ENCODE measurements around the gene FUNDC2.
"Not testable (repeated sequence)": the region's sequence is repeated elsewhere in the genome, so short reads cannot be mapped to it uniquely, and the experiment has no call there.

Gene FUNDC2

GRCh38 chrX:155026727-155027508, at the start of gene FUNDC2:
TSS of gene FUNDC2 (plus strand) at chrX:155026844. CDS start at chrX:155026939, 95 bp downstream.
- DNase-seq: peak; percentile 92

- no peak for DNase-seq
These were observed 47.0 kb upstream of the FUNDC2 start for GRCh38 chrX:154979629-154980028.

GRCh38 chrX:154980330-154981115, 46.1 kb upstream of the FUNDC2 start:
- peak; percentile 80 for DNase-seq

DNA sequence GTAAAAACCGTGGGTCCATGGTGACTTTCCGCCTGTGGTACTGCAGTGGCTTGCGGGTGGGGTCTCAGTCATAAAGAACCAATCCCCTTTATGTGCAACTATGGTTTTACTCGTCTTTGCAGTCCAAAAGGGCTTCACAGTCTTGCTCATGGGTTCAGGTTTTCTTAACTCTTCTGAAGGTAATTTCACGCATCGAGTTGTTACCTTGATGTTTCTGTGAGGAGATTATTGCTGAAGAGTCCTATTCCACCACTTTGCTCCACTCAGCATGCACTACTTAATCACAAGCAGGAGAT, 45.6 kb upstream of the FUNDC2 start:
- no peak for DNase-seq

GRCh38 chrX:154986826-154987575, 39.6 kb upstream of the FUNDC2 start:
- DNase-seq: no peak

GRCh38 chrX:154987940-154988339, 38.7 kb upstream of the FUNDC2 start:
- DNase-seq: no peak

DNA sequence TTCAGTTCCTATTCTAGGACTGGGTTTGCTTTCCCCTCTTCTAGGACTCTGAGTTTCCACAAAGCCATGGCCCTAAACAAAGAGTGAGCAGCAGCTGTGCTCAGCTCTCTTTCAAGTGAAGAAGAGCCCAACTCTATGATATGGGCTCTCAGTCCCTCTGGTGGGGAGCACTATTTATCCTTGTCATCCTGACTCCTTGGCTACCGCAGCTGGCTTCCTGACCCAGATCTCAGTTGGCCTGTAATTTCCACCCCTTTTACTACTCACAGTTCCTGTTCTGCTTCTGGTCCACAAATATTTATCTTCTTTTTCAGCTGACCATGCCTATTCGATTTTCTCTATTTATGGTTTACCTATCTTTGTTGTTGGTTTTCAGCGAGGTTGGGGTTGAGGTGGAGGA, 37.9 kb upstream of the FUNDC2 start:
- DNase-seq: no peak

DNA sequence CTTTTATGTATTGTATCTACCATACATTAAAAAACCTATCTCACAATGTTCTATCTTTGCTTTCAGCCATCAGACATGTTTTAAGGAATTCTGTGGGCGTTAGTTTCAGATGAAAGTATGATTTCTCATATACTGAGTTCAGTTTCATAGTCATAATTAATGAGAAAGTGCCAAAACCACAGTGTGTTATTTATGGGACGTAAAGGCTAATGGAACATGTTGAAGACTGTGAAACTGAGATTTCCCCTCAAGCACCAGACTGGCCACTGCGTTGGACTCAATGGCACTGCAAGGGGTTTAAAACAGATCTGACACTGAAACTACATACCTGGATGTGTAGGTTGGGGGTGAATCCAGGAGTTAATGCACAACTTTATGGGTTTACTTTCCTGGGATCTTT, 36.1 kb upstream of the FUNDC2 start:
- peak; percentile 5 for DNase-seq

- DNase-seq: peak; percentile 58
These were observed 35.6 kb upstream of the FUNDC2 start for GRCh38 chrX:154991039-154991438.

GRCh38 chrX:154991476-154991875, 35.2 kb upstream of the FUNDC2 start:
- DNase-seq: no peak

DNA sequence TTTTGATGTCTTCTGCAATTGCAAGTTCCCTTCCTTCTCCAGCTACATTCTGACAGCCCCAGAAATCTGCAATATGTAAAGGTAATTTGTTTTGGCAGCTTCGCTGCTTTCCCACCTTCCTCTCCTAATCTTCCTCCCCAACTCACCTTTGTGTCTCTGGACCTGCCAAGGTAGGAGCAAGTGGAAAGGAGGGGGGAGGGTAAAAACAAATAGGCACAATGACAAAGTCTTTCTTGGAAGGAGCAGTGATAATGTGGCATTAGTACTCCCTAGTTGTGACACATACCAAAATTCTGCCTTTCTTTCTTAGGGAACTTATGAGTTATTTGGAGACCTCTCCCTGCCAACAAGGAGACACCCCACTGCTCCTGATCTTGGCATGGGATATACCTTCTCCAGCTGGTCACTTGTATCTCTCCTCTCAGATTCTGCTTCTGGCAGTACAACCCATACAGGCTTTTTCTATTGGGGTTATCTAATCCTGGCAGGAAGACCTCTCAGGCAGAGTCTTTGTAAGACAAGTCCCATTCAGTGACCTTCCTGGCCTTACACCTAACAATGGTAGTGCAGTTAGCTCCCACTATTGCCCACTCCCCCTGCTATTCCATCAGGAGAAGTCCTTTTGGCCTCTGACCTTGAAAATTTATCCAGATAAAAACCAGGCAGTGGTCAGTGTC, 28.3 kb upstream of the FUNDC2 start:
- no peak for DNase-seq

- DNase-seq: no peak
These were observed 25.8 kb upstream of the FUNDC2 start for GRCh38 chrX:155000841-155001240.

GRCh38 chrX:155001873-155002272, 24.8 kb upstream of the FUNDC2 start:
- no peak for DNase-seq

- no peak for DNase-seq
These were observed 21.5 kb upstream of the FUNDC2 start for GRCh38 chrX:155005190-155005589.

DNA sequence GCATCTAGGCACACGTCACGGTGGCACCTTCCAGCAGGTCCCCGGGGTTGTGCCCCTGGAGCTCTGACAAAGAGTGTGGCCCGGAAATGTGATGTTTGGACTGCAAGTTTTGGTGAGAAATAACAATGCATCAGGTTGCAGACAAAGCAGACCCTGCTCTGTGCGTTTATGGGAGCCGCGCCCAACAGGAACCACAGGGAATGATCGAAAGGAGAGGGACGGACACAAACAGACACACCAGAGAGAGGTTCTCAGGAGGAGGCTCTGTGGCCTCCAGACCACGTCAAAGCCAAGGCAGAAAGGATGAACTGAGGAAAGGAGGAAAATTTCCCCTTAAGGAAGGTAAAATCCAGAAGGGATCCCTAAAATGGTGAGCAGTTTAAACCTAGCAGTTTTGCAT, 20.3 kb upstream of the FUNDC2 start:
- not testable (repeated sequence) for DNase-seq

- not testable (repeated sequence) for DNase-seq
These were observed 19.6 kb upstream of the FUNDC2 start for GRCh38 chrX:155006913-155007671.

GRCh38 chrX:155008578-155008977, 18.1 kb upstream of the FUNDC2 start:
- DNase-seq: not testable (repeated sequence)

GRCh38 chrX:155009994-155010472, 16.6 kb upstream of the FUNDC2 start:
- DNase-seq: no peak

DNA sequence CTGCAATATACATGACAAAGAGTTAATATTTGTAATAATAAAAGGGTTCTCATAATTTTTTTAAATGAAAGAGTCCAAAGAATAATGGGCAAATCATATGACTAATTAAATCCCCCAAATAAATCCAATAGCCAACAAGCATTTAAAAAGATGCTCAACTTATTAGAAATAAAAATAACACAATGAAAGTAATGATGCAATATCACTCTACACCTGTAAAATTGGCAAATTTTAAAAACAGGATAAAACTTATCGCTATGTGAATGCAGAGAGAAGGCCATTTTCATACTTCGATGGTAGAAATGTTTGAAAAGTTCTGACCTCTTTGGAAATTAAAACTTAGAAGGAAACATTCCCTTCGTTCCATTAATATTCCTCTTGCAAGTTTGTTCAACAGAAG, 6.1 kb upstream of the FUNDC2 start:
- DNase-seq: no peak

DNA sequence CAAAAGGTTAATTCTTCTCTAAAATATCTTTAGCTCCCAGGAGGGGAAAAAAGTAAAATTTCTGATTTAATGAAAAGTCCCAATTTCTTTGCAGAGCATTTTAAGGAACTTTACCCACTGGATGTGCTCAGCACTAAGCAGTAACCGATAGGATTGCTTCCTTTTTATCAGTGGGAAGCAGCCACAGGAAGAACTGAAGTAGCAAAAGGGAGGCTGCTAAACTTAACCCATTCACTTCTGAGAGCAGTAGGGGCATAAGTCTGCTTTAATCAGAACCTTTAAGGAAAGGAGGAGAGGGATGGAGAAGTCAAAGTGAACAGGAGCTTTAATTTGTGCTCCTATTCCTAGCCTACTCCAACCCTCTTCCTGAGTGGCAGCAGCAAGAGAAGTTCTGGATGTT, 4.1 kb upstream of the FUNDC2 start, which contains the start of gene F8:
TSS of gene F8 (minus strand) at position 139 of the 400 bp plus-strand sequence. CDS start 171 bp downstream, outside the sequence.
- DNase-seq: no peak

- no peak for DNase-seq
These were observed 2.5 kb upstream of the FUNDC2 start for GRCh38 chrX:155023907-155024833.

Data from stimulated activated CD4-positive, alpha-beta T cell treated with anti-CD3 and anti-CD28 coated beads, Interleukin-15, amount 100 ng/mL, for 24 hours (primary cell).